LoVo (cell line): Measurements from ENCODE around the gene NAV1.
"Not testable (repeated sequence)": the region's sequence is repeated elsewhere in the genome, so short reads cannot be mapped to it uniquely, and the experiment has no call there.

Experiments
- DNase-seq: peaks from one replicate; pipeline ENCODE4 v3.0.0-alpha.2; 2016; ENCODE audit warnings: low spot score

NAV1 gene

GRCh38 chr1:201565024-201565730 is 26.2 kb downstream of the NAV1 start:
- DNase-seq: no peak

GRCh38 chr1:201565771-201566528 is 27.0 kb downstream of the NAV1 start:
- no peak for DNase-seq

GRCh38 chr1:201566529-201566823 is 27.5 kb downstream of the NAV1 start:
- no peak for DNase-seq

GRCh38 chr1:201566933-201567801 is 28.2 kb downstream of the NAV1 start:
- DNase-seq: no peak

GRCh38 chr1:201568265-201568664 is 29.3 kb downstream of the NAV1 start:
- DNase-seq: no peak

- DNase-seq: no peak
Measured at GRCh38 chr1:201568859-201569294, 29.9 kb downstream of the NAV1 start.

- no peak for DNase-seq
Measured at GRCh38 chr1:201570181-201570885, 31.4 kb downstream of the NAV1 start.

DNA sequence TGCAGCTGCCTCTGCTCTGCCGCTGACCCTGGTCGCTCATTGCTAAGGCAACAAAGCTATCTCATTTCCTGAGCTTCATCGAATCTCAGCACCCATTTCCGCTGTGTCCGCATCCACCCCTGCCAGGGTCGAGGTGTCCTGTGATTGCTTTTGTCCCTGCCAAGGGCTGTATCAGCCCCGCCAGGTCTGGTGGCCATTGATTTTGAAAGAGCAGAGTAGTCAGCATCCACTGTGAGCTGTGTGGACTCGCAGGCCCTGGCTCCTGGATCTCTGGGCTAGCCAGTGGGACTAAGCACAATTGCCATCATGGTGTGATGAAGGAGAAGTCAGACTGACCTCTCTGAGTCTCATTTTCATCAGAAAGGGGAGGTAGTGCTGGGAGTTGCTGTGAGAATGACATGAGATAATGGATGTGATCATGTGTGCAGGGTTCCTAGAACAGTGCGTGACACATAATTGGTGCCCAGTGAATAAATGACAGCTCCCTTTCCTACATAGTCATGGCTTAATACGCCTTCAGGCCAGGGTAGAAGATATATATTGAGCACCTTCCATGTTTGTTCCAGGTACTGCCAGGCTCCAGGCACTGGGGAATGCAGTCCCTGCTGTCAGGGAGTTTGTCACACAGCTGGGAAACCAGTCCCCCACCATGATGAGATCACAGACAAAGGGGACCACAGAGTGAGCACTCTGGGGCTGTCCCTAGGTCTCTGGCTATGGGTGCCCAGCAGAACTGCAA is 32.1 kb downstream of the NAV1 start:
- no peak for DNase-seq

DNA sequence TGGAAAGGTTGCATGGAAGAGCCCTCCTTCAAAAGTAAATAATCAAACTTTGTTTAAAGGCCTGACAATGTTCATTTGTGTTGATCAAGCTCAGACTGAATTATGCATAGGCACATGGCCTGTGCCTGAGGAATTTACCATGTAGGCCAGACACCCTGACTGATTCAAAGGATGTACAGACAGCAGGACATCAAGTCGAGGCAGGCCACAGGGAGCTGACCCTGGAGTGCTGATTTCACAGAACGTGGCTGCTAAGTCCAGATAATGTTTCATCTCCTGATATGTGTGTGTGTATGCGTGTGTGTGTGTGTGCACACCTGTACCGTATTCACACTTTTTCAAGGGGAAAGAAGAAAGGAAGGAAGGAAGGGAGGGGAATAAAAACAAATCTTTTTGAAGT is 34.1 kb downstream of the NAV1 start:
- no peak for DNase-seq

- DNase-seq: no peak
Measured at GRCh38 chr1:201573923-201574322, 35.0 kb downstream of the NAV1 start.

DNA sequence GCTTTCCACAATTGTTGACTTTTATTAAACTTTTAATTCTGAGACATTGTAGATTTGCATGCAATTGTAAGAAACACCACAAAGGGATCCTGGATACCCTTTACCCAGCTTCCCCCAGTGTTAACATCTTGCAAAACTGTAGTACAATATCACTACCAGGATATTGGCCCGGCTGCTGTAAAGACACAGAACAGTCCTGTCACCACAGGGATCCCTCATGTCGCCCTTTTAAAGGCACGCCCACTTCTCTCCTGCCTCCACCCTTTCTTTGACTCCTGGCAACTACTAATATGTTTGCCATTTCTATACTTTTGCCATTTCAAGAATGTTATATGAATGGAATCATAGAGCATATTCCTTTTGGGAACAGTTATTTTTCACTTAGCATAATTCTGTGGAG is 37.0 kb downstream of the NAV1 start:
- DNase-seq: no peak

DNA sequence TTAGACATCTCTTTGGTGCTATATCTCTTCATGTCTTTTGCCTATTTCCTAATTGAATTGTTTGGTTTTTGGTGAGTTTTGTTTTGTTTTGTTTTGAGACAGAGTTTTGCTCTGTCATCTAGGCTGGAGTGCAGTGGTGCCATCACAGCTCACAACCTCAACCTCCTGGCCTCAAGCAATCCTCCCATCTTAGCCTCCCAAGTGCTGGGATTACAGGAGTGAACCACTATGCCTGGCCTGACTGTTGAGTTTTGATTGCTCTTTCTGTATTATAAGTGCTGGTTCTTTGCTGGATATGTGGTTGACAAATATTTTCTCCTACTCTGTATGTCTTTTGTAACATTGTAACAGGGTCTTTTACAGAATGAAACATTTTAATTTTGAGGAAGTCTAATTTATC is 38.0 kb downstream of the NAV1 start:
- DNase-seq: no peak

- no peak for DNase-seq
Measured at GRCh38 chr1:201578008-201578888, 39.3 kb downstream of the NAV1 start.

- not testable (repeated sequence) for DNase-seq
Measured at GRCh38 chr1:201581371-201581770, 42.4 kb downstream of the NAV1 start.

GRCh38 chr1:201582705-201583442 is 43.9 kb downstream of the NAV1 start:
- DNase-seq: no peak

DNA sequence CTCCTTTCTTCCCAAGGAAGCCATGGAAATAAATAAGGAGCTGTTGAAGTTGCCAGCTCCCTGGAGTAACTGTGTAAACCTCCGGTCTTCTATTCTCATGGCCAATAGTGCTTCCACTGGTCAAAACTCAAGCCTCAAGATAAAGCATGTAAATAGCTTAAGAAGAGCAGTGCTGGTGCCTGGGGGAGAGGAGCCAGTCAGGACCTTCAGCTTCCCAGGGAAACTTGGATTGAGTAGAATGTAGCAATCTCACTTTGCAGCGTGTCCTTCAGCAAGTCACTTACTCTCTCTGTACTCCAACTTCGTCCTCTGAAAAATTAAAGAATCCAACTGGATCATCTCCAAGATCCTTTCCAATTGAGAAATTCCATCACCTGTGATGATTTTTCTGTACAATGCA is 44.7 kb downstream of the NAV1 start:
- no peak for DNase-seq

DNA sequence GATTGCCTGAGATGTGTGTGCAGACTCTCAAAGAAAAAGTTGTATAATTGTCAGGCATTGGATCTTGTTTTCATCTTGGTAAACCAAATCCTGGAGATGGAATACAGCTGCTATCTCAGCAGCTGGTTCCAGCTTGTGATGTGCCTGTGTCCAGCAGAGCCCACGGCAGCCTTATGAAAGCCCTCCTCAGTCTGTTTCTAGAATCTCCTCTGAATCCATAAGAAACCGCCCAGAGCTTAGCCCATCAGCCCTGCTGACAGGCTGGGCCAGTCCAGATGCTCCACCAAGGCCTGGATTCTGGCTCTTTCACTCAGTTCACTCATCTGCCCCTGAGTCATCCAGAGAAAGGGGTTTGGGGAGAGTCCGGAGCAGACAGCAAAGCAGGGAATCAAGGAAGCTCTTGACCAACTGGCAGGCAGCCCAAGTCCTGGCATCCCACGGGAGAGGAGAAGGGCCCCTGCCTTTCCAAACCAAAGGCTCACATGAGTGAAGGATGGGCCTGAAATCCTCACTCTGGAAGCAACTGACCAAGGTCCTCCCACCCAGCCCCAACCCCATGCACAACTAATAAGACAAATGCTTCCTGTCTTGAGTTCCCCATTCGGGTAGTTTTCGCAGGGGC is 45.7 kb downstream of the NAV1 start:
- no peak for DNase-seq

GRCh38 chr1:201585093-201585483 is 46.2 kb downstream of the NAV1 start:
- DNase-seq: no peak

- DNase-seq: no peak
Measured at GRCh38 chr1:201585901-201586300, 47.0 kb downstream of the NAV1 start.
